KMS-11 (cell line): Measurements from ENCODE around the gene RPTOR.

Source experiments
- H2AFZ ChIP-seq: fragments of 200-600 bp; sonication (generic); 2 replicates; pipeline ENCODE4 v1.6.1; 2016; ENCODE audit warnings: antibody characterized with exemption, mixed run types, low read depth
- H3K27ac ChIP-seq: fragments of 200-600 bp; sonication (generic); 2 replicates; pipeline ENCODE4 v1.6.1; 2016; ENCODE audit warnings: mild to moderate bottlenecking, mixed run types
- H3K27me3 ChIP-seq: fragments of 200-600 bp; sonication (generic); 2 replicates; pipeline ENCODE4 v1.6.1; 2017; ENCODE audit warnings: mild to moderate bottlenecking, low read depth, mixed run types, moderate library complexity; ENCODE audit not compliant: insufficient read depth
- H3K36me3 ChIP-seq: fragments of 200-600 bp; sonication (generic); 2 replicates; pipeline ENCODE4 v1.6.1; 2017; ENCODE audit warnings: mild to moderate bottlenecking, mixed run types; ENCODE audit not compliant: insufficient read depth
- H3K4me1 ChIP-seq: fragments of 200-600 bp; sonication (generic); 2 replicates; pipeline ENCODE4 v1.6.1; 2016; ENCODE audit warnings: mild to moderate bottlenecking, low read depth, mixed run types; ENCODE audit not compliant: poor library complexity, severe bottlenecking
- H3K4me2 ChIP-seq: fragments of 200-600 bp; sonication (generic); 2 replicates; pipeline ENCODE4 v1.7.0; 2016; ENCODE audit warnings: mild to moderate bottlenecking, mixed run types
- H3K4me3 ChIP-seq: fragments of 200-600 bp; sonication (generic); IDR thresholded peaks from 2 replicates; pipeline ENCODE4 v1.6.1; 2017; ENCODE audit warnings: low read depth, low read length, mixed read lengths; ENCODE audit not compliant: insufficient read depth
- H3K79me2 ChIP-seq: fragments of 200-600 bp; sonication (generic); 2 replicates; pipeline ENCODE4 v1.6.1; 2016; ENCODE audit warnings: low read depth, mixed run types; ENCODE audit not compliant: insufficient read depth
- H3K9ac ChIP-seq: fragments of 200-600 bp; sonication (generic); 2 replicates; pipeline ENCODE4 v1.6.1; 2016; ENCODE audit warnings: mild to moderate bottlenecking, mixed run types
- H4K20me1 ChIP-seq: fragments of 200-600 bp; sonication (generic); 2 replicates; pipeline ENCODE4 v1.6.1; 2016; ENCODE audit warnings: mild to moderate bottlenecking, mixed run types; ENCODE audit not compliant: insufficient read depth
- CTCF ChIP-seq: fragments of 200-600 bp; sonication (generic); conservative IDR thresholded peaks from 2 replicates; pipeline ENCODE4 v1.6.1; 2017; ENCODE audit warnings: low read depth, mild to moderate bottlenecking, antibody characterized with exemption, low read length, moderate library complexity, mixed read lengths

RPTOR gene

GRCh38 chr17:80807882-80808281, 263.2 kb downstream of the RPTOR start:
- H3K9ac ChIP-seq = no peak overlapping the region
- no peaks in the 10 kb centered on the region for H3K36me3 ChIP-seq
- H2AFZ ChIP-seq = no peak overlapping the region
- H3K4me1 ChIP-seq = no peaks in the 10 kb centered on the region
- H3K4me3 ChIP-seq = no peak overlapping the region
- no peak overlapping the region for H3K4me2 ChIP-seq
- H3K79me2 ChIP-seq = no peaks in the 10 kb centered on the region
- H3K27ac ChIP-seq = no peak overlapping the region
- H4K20me1 ChIP-seq = no peaks in the 10 kb centered on the region
- H3K27me3 ChIP-seq = no peaks in the 10 kb centered on the region
- no peak for TF ChIP-seq CTCF

- Histone ChIP-seq H3K27ac (no peak overlapping the region), H3K4me2 (no peak overlapping the region), H3K36me3 (no peaks in the 10 kb centered on the region), H4K20me1 (no peaks in the 10 kb centered on the region), H3K79me2 (no peaks in the 10 kb centered on the region), H3K27me3 (no peaks in the 10 kb centered on the region), H2AFZ (no peak overlapping the region), H3K9ac (no peak overlapping the region), H3K4me1 (no peaks in the 10 kb centered on the region), H3K4me3 (no peak overlapping the region)
- TF ChIP-seq CTCF = no peak
Observed at GRCh38 chr17:80811181-80812105, 266.8 kb downstream of the RPTOR start.

- Histone ChIP-seq H3K9ac (no peak overlapping the region), H3K27me3 (no peaks in the 10 kb centered on the region), H2AFZ (no peak overlapping the region), H4K20me1 (no peaks in the 10 kb centered on the region), H3K27ac (no peak overlapping the region), H3K36me3 (no peaks in the 10 kb centered on the region), H3K4me3 (no peak overlapping the region), H3K4me1 (no peaks in the 10 kb centered on the region), H3K79me2 (no peaks in the 10 kb centered on the region), H3K4me2 (no peak overlapping the region)
- no peak for TF ChIP-seq CTCF
Observed at GRCh38 chr17:80812362-80813088, 267.9 kb downstream of the RPTOR start.

GRCh38 chr17:80813318-80813717, 268.7 kb downstream of the RPTOR start:
- Histone ChIP-seq H3K36me3 (no peaks in the 10 kb centered on the region), H3K4me2 (no peak overlapping the region), H2AFZ (no peak overlapping the region), H3K79me2 (no peaks in the 10 kb centered on the region), H3K27me3 (no peaks in the 10 kb centered on the region), H3K4me1 (no peaks in the 10 kb centered on the region), H3K4me3 (no peak overlapping the region), H4K20me1 (no peaks in the 10 kb centered on the region), H3K27ac (no peak overlapping the region), H3K9ac (no peak overlapping the region)
- TF ChIP-seq CTCF = no peak
